Frontal cortex (tissue), 4 donors: ENCODE data around the gene ATP10A. TPM values are rescaled to one million over a fixed set of nuclear protein-coding genes. Genes with fewer than 3 reads are reported as not detected.

Experiments
- DNase-seq, 2 donors: peaks; one replicate each; pipeline ENCODE4 v3.0.0; 2012; ENCODE audit warnings: low spot score in 2 of 2
- FAIRE-seq: peaks from 2 replicates; lab custom pipeline; 2012; peaks lifted over from hg19 to GRCh38; lab: Jason Lieb, UNC
- total RNA-seq: library from RNA; depleted of rRNA; stranded (reverse); fragments of >200 nt; gene quantifications from one replicate; pipeline ENCODE4 v1.2.3, GENCODE V29; 2014
- donor health status: control.
- donor health status: control.
- donor health status: control.

Gene ATP10A
- total RNA-seq, 1 donor from 2014 or later = 0.82 TPM

- no peak for FAIRE-seq
- DNase-seq = no peak
These were observed 167.0 kb downstream of the ATP10A start for GRCh38 chr15:25695875-25696760.

GRCh38 chr15:25694823-25695312 lies 168.3 kb downstream of the ATP10A start:
- FAIRE-seq = no peak

DNA sequence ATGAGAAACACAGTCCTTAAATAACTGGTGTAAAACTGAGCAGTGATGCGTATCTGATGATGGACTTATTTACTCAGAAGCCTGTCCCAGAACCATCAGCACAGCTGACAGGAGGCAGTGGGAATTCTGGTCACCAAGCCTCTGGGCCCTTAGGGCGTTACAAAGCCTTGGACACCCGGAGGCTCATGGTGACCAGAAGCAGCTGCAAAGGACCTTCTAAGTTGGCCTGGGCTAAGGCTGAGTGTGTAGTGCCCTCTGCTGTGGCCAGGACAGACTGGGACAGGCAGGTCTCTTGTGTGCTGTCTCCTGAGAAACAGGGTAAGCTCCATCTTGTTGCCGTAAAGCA lies 168.9 kb downstream of the ATP10A start:
- FAIRE-seq (no peak), DNase-seq (no peak)

More at GRCh38 chr15:25694823-25695312, 168.3 kb downstream of the ATP10A start:
- no peak for DNase-seq

DNA sequence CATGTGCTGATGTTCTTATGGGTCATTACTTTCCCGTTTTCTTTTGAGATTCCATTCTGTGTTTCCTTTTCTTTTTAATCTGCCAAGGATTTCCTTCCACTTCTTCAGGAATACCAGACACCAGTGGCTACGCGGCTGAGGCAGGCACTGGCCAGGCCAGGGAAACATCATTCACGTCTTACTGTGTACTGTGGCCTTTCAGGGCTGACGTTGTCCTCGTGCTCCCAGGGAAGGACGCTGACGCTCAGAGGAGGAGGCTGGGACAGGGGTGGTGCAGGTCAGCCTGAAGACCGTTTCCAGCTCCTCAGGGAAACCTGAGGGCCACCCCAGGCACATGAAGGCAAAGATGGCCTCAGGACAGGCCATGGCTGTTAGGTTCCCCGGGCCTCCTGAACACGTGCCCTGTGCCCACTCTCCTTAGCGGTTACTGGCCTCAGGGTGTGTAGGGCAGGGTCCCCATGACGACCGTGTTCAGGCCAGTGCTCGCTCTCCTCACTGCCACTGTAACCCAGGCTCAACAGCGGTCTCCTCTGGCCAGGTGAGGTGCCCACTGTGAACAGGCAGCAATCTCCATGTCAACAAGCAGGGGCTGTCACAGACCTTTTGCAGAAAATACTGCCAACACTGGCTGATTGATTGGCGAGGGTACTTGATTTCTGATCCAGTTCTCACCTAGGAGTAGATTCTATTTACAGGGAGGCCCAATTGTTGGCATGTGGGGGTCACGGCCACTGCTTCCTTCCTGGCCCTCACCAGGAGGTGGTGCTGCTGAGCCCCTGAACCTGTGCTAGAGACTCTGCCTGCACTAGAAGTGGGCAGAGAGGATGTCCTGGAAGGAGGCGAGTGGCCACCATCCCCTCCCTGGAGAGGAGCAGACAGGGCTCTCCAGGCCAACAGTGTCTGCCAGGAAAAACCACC lies 169.5 kb downstream of the ATP10A start:
- DNase-seq (no peak), FAIRE-seq (no peak)

- FAIRE-seq = no peak
- DNase-seq = no peak
These were observed 171.3 kb downstream of the ATP10A start for GRCh38 chr15:25691544-25692430.

DNA sequence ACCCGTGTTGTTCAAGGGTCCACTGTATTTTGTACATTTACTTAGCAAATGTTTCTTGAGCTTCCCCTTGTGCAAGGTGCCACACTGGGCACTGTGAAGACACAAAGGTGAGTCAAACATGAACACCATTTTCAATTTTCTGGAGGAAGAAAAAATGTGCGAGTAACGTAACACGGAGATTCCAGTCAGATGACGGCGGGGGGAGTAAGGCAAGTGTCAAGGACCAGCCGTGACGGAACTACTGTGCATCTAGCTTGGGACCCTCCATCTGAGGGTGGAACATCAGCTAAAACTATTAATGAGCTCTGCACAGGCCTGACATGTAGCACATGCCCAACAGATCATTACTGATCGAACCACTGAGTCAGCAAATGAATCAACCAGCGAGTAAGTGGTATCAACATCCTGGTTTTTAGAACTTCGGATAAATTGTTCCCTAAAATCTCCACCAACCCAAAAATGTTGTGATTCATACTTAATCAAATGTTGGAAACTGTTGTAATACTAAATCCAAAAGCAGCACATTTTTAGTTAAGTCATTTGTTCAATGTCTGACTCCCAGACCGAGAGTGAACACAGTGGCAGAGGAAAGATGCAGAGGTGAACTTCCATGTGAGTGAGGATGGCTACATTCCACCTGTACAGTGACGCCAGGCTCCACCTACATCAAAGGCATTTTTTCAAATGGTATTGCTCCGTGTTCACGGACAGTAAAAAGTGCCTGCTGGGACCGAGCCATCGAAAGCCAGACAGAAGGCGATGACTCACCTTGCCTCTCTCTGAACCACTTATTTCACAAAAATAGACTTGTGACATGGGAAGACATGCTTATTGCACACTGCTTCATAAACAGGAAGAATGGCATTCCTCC lies 172.2 kb downstream of the ATP10A start:
- DNase-seq (no peak), FAIRE-seq (no peak)

DNA sequence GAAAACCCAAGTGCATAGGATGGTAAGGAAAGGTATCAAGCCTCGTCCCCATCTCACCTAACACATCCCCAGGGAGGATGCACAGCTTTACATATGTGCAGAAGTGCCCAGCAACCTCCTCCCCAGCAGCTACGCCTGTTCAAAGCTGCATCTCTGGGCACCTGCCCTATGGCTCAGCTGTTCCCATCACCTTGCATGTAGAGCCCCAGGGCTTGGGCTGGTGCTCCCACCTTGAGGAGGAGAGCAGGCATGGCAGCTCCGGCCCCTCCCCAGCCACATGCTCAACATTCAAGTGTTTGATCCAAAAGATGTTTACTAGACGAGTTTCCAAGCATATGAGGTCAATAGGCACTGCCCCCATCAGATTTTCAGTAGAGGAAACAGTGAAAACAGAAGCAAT lies 173.5 kb downstream of the ATP10A start:
- DNase-seq (no peak), FAIRE-seq (no peak)

DNA sequence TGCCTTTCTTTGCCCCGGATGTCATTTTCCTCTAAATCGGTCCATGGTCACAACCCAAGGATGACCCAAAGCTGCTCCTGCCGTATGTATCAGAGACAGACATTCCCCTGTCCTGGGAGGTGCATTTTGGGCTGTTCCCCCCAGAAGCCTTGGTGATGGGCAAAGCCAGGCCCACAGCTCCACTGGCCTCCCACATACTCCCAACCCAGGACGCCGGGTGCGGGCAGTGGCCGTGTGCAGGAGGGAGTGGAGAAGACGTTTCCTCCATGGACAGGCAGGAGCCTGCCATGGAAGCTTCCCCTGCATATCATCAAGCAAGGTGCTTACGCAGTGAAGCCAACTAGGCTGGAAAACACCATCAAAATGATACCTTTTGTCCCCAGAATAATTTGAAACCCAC lies 175.0 kb downstream of the ATP10A start:
- FAIRE-seq = no peak
- no peak for DNase-seq

DNA sequence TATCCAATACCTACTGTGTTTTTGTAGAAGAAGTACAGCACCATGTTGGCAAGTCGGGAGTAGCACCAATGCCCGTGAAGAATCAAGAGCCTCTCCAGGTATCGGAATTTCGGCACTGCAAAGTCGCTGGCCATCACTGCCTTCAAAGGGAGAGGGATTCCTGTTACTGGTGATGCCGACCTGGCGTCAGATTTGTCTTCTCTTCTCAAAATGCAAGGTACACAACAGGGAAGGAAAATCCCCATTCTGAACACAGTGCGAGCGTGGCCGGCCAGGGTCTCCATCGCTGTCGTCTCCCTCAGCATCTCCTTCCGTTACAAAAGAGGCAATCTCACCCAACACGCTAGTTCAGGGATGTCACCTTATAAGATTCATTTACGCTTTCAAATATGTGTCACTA lies 175.4 kb downstream of the ATP10A start:
- DNase-seq (no peak), FAIRE-seq (no peak)

GRCh38 chr15:25687276-25687675 lies 175.9 kb downstream of the ATP10A start:
- no peak for DNase-seq
- no peak for FAIRE-seq

DNA sequence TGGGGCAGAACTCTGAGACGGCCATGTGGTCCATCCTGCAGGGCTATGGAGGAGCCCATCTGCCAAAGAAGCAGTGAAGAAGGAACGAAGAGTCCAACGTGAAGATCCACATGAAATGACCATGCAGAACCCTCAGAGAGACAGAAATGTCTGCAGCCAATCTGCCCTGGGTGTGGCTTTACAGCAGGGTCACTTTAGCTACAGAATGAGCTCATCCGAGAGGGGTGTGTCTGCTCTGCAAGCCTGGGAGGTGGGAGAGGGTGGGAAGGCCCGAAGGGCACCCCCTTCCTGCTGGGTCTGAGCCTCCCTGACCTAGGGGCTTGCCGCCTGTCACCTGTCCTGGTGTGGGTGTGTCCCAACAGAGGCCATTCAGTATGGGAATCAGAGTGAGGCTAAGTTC lies 176.3 kb downstream of the ATP10A start:
- FAIRE-seq (no peak), DNase-seq (no peak)

GRCh38 chr15:25684521-25685431 lies 178.4 kb downstream of the ATP10A start:
- DNase-seq = no peak
- FAIRE-seq = no peak

GRCh38 chr15:25683911-25684310 lies 179.2 kb downstream of the ATP10A start:
- no peak for FAIRE-seq
- no peak for DNase-seq

GRCh38 chr15:25683415-25683814 lies 179.7 kb downstream of the ATP10A start:
- DNase-seq = no peak

DNA sequence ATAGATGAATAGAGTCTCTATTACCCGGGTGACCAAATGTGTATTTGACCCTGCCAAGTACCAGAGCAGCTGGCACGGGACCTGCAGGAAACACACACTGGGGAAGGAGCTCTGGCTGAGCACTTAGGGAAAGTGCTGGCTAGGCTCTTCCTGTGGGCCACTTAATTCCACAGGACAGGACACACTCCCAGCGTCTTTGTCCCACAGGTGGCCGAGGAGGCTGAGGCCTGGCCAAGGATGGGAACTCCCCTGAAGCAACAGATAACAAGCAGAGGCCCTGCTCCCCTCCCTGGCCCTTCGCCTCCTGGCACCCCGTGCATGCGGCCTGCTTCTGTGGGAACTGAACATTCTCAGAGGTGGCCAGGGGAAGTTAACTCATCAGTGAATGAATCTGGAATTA lies 180.8 kb downstream of the ATP10A start:
- DNase-seq = no peak

More at GRCh38 chr15:25683415-25683814, 179.7 kb downstream of the ATP10A start:
- FAIRE-seq = no peak

GRCh38 chr15:25680686-25681025 lies 182.5 kb downstream of the ATP10A start:
- DNase-seq (no peak), FAIRE-seq (no peak)

More for the DNA sequence above, 180.8 kb downstream of the ATP10A start:
- no peak for FAIRE-seq

DNA sequence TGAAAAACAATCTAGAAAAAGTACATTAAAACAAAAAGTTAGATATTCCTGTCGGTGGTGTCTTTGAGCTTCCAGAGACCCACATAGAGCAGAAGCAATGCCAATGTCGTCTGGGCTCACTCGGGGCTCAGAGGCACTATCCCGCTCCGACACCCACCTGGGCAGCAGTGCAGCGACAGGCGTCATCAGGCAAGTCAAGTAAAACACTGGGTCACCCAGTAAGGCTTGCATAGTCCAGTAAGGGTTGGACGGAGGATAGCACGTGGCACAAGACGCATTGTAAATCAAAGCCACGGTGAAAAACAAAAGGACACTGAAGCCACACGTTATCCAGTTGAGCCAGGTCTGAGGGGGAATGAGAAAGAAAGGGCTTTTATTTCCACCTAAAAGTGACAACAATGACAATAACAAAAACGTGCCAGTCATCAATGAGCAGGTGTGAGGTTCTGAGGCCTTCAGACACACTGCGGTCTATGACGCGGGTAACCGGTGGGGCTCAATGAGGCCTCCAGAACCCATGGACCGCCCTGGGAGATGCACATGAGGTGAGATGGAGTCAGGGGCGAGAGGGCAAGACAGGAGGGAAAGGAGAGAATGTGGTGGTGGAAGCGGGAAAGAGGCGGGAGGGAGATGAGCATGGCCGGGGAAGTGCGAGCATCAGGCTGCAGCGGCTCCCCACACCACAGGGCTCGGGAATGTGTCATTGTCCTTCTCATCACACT lies 183.0 kb downstream of the ATP10A start:
- no peak for FAIRE-seq
- DNase-seq = no peak
